ENCODE data around the gene TMCC1.

TMCC1 gene

GRCh38 chr3:129892857-129893580 is 492 bp downstream of the TMCC1 start:
- Histone ChIP-seq H3K27me3 (ENCODE audit: insufficient read depth, low read depth) (no peaks in the 10 kb centered on the region), H3K9ac (peak overlapping the region; percentile 92), H3K4me2 (peak overlapping the region; percentile 53), H4K20me1 (ENCODE audit: insufficient read depth) (no peaks in the 10 kb centered on the region), H3K79me2 (ENCODE audit: insufficient read depth, low read depth) (peaks cover 36% of the 10 kb centered on the region), H3K27ac (peak overlapping the region; percentile 84), H3K4me1 (ENCODE audit: low read depth, poor library complexity, severe bottlenecking) (peaks cover 66% of the 10 kb centered on the region), H3K4me3 (IDR thresholded peaks at IDR 0.05; ENCODE audit: insufficient read depth, low read depth, low read length) (peak overlapping the region; percentile 86), H2AFZ (ENCODE audit: low read depth) (peak overlapping the region; percentile 92), H3K36me3 (ENCODE audit: insufficient read depth) (no peaks in the 10 kb centered on the region)
- TF ChIP-seq CTCF (conservative IDR thresholded peaks at IDR 0.05; ENCODE audit: low read depth, low read length) = no peak

- Histone ChIP-seq H3K9ac (peak overlapping the region; percentile 92), H3K4me1 (ENCODE audit: low read depth, poor library complexity, severe bottlenecking) (peaks cover 66% of the 10 kb centered on the region), H3K27me3 (ENCODE audit: insufficient read depth, low read depth) (no peaks in the 10 kb centered on the region), H3K4me2 (peak overlapping the region; percentile 53), H3K36me3 (ENCODE audit: insufficient read depth) (no peaks in the 10 kb centered on the region), H3K27ac (peak overlapping the region; percentile 84), H3K79me2 (ENCODE audit: insufficient read depth, low read depth) (peaks cover 40% of the 10 kb centered on the region), H3K4me3 (IDR thresholded peaks at IDR 0.05; ENCODE audit: insufficient read depth, low read depth, low read length) (peak overlapping the region; percentile 86), H4K20me1 (ENCODE audit: insufficient read depth) (no peaks in the 10 kb centered on the region), H2AFZ (ENCODE audit: low read depth) (peak overlapping the region; percentile 92; the same call in 1 of the 2 replicates)
- no peak for TF ChIP-seq CTCF (conservative IDR thresholded peaks at IDR 0.05; ENCODE audit: low read depth, low read length)
Observed at GRCh38 chr3:129892486-129892856, 1.0 kb downstream of the TMCC1 start.

- Histone ChIP-seq H4K20me1 (ENCODE audit: insufficient read depth) (no peaks in the 10 kb centered on the region), H3K27me3 (ENCODE audit: insufficient read depth, low read depth) (no peaks in the 10 kb centered on the region), H3K4me3 (IDR thresholded peaks at IDR 0.05; ENCODE audit: insufficient read depth, low read depth, low read length) (no peak overlapping the region), H3K79me2 (ENCODE audit: insufficient read depth, low read depth) (peaks cover 52% of the 10 kb centered on the region), H3K36me3 (ENCODE audit: insufficient read depth) (no peaks in the 10 kb centered on the region; the same call in 1 of the 2 replicates), H3K4me2 (peak overlapping the region; percentile 53), H3K4me1 (ENCODE audit: low read depth, poor library complexity, severe bottlenecking) (peaks cover 60% of the 10 kb centered on the region), H2AFZ (ENCODE audit: low read depth) (no peak overlapping the region), H3K27ac (no peak overlapping the region), H3K9ac (no peak overlapping the region)
- TF ChIP-seq CTCF (conservative IDR thresholded peaks at IDR 0.05; ENCODE audit: low read depth, low read length) = no peak
Observed at GRCh38 chr3:129890891-129891290, 2.6 kb downstream of the TMCC1 start.

GRCh38 chr3:129890125-129890524 is 3.4 kb downstream of the TMCC1 start:
- H3K36me3 ChIP-seq (ENCODE audit: insufficient read depth) = no peaks in the 10 kb centered on the region; the same call in 1 of the 2 replicates
- peaks cover 52% of the 10 kb centered on the region for H3K4me1 ChIP-seq (ENCODE audit: low read depth, poor library complexity, severe bottlenecking)
- TF ChIP-seq CTCF (conservative IDR thresholded peaks at IDR 0.05; ENCODE audit: low read depth, low read length) = no peak
- H3K9ac ChIP-seq = no peak overlapping the region
- H4K20me1 ChIP-seq (ENCODE audit: insufficient read depth) = no peaks in the 10 kb centered on the region
- H3K4me2 ChIP-seq = peak overlapping the region; percentile 53
- H3K27ac ChIP-seq = no peak overlapping the region
- no peaks in the 10 kb centered on the region for H3K27me3 ChIP-seq (ENCODE audit: insufficient read depth, low read depth)
- peak overlapping the region; percentile 26 for H3K4me3 ChIP-seq (IDR thresholded peaks at IDR 0.05; ENCODE audit: insufficient read depth, low read depth, low read length)
- peaks cover 53% of the 10 kb centered on the region for H3K79me2 ChIP-seq (ENCODE audit: insufficient read depth, low read depth)
- H2AFZ ChIP-seq (ENCODE audit: low read depth) = no peak overlapping the region

Data from KMS-11 (cell line).